Activated CD8-positive, alpha-beta T cell treated with anti-CD3 and anti-CD28 coated beads for 36 hours (primary cell): ENCODE data around the gene PRIM2. TPM values are rescaled to one million over a fixed set of nuclear protein-coding genes. Genes with fewer than 3 reads are reported as not detected.
"Not testable (repeated sequence)": the region's sequence is repeated elsewhere in the genome, so short reads cannot be mapped to it uniquely, and the experiment has no call there.

ENCODE experiments used
- ATAC-seq: fragments of 200-7000 bp; cut with Tn5 transposase; one replicate; pipeline ENCODE4 v1.10.0; 2021; ENCODE audit warnings: mild to moderate bottlenecking, moderate library complexity
- CTCF ChIA-PET: fragments of 350-600 bp; sonication (Branson Sonifier 250); formaldehyde crosslinking; loops from one replicate; lab custom pipeline; 2021; ENCODE audit warnings: antibody characterized with exemption; lab: Charles Lee
- POLR2A ChIA-PET: fragments of 350-600 bp; sonication (Branson Sonifier 250); formaldehyde crosslinking; loops from one replicate; lab custom pipeline; 2021; ENCODE audit warnings: antibody characterized with exemption; lab: Charles Lee
- DNase-seq: peaks from one replicate; pipeline ENCODE4 v3.0.0-alpha.2; 2020
- H3K27ac Mint-ChIP-seq: one replicate; pipeline ENCODE4 v1.8.0; 2021; ENCODE audit warnings: mild to moderate bottlenecking, mixed read lengths
- H3K27me3 Mint-ChIP-seq: one replicate; pipeline ENCODE4 v1.8.0; 2021; ENCODE audit warnings: mixed read lengths
- H3K36me3 Mint-ChIP-seq: one replicate; pipeline ENCODE4 v1.8.0; 2021; ENCODE audit warnings: low read depth, mixed read lengths
- H3K4me1 Mint-ChIP-seq: one replicate; pipeline ENCODE4 v1.8.0; 2021; ENCODE audit warnings: low read depth, mixed read lengths
- H3K4me3 Mint-ChIP-seq: one replicate; pipeline ENCODE4 v1.8.0; 2021; ENCODE audit warnings: mild to moderate bottlenecking, moderate library complexity, mixed read lengths
- H3K9me3 Mint-ChIP-seq: one replicate; pipeline ENCODE4 v1.8.0; 2021; ENCODE audit warnings: mixed read lengths
- intact Hi-C: fragments of 100-400 bp; cut with micrococcal nuclease; formaldehyde crosslinking; loops from one replicate; pipeline ENCODE4 v1.10.0; 2022
- microRNA-seq: library from miRNA; unstranded; fragments of <30 nt; microRNA quantifications from one replicate; pipeline ENCODE4 v1.2.0, GENCODE V29; 2022; ENCODE audit warnings: borderline microRNAs expressed, borderline replicate concordance
- total RNA-seq, 2 experiments: library from RNA; stranded (reverse); gene quantifications; one replicate each; pipeline ENCODE4 v1.2.3, GENCODE V29; 2021

The PRIM2 gene
- total RNA-seq, 2 experiments from 2014 or later, result 41.8 to 42.0 TPM

GRCh38 chr6:57675386-57675785 lies 358.0 kb downstream of the PRIM2 start:
- H3K9me3 Mint-ChIP-seq, H3K4me1 Mint-ChIP-seq, H3K4me3 Mint-ChIP-seq, H3K27ac Mint-ChIP-seq, POLR2A ChIA-PET, CTCF ChIA-PET, intact Hi-C loops, H3K27me3 Mint-ChIP-seq, DNase-seq, ATAC-seq, H3K36me3 Mint-ChIP-seq: not testable (repeated sequence)

GRCh38 chr6:57696382-57696781 lies 379.0 kb downstream of the PRIM2 start:
- H3K27me3 Mint-ChIP-seq, ATAC-seq, POLR2A ChIA-PET, H3K36me3 Mint-ChIP-seq, DNase-seq, CTCF ChIA-PET, H3K4me1 Mint-ChIP-seq, intact Hi-C loops, H3K4me3 Mint-ChIP-seq, H3K27ac Mint-ChIP-seq, H3K9me3 Mint-ChIP-seq: not testable (repeated sequence)

Small RNAs within 50 kb of the gene (microRNA-seq; reads per million reads assigned to microRNA genes)
- gene MIR548U, result not detected

Other genes with a start within 250 kb of the PRIM2 start
- 10 to 100 TPM; 44.4 to 46.8 TPM for gene ZNF451, start 227.4 kb upstream of the PRIM2 start, total RNA-seq
- 1 to 10 TPM; 8.4 to 8.9 TPM for gene BAG2, start 145.3 kb upstream of the PRIM2 start, total RNA-seq
- 1 to 10 TPM; 1.2 to 1.3 TPM for gene RAB23, start 95.3 kb upstream of the PRIM2 start, total RNA-seq